ENCODE measurements around the gene PLK5. TPM values are rescaled to one million over a fixed set of nuclear protein-coding genes. Genes with fewer than 3 reads are reported as not detected.

PLK5 gene
- polyA plus RNA-seq, 1 of the 3 experiments (the other 2 are of a cell fraction) = not detected

GRCh38 chr19:1482361-1483130, 41.3 kb upstream of the PLK5 start:
- H3K27me3 ChIP-seq (ENCODE audit: insufficient read depth) = no peaks in the 10 kb centered on the region
- no peak overlapping the region for H2AFZ ChIP-seq (ENCODE audit: low read depth)
- H3K4me1 ChIP-seq (ENCODE audit: control insufficient read depth in 1 of 2, insufficient read depth in 2 of 2, low read depth in 1 of 2, low read length in 1 of 2) = peaks cover 0 to 3% of the 10 kb centered on the region in 2 experiments; a peak in 1 of 4 replicates
- no peaks in the 10 kb centered on the region for H4K20me1 ChIP-seq (ENCODE audit: insufficient read depth)
- ChIA-PET POLR2A (no interaction called here), CTCF (no interaction called here)
- DNase-seq = peak; percentile 51
- H3K79me2 ChIP-seq (ENCODE audit: insufficient read depth) = peaks cover 15% of the 10 kb centered on the region
- no peak overlapping the region for H3K9ac ChIP-seq
- no peaks in the 10 kb centered on the region for H3K9me2 ChIP-seq
- peaks cover 0 to under 1% of the 10 kb centered on the region in 2 experiments for H3K36me3 ChIP-seq (replicated peaks in 1 of 2; ENCODE audit: control insufficient read depth in 1 of 2, insufficient read depth in 2 of 2, low read length in 1 of 2)
- no peak overlapping the region for H3K4me2 ChIP-seq
- H3K4me3 ChIP-seq (ENCODE audit: low read depth in 2 of 2, low read length in 1 of 2) = no peak overlapping the region
- no peaks in the 10 kb centered on the region for H3K9me3 ChIP-seq
- H3F3A ChIP-seq (replicated peaks; ENCODE audit: insufficient read depth) = peaks cover 4% of the 10 kb centered on the region
- 91% methylated on average over 15 of the region's 37 CpGs for WGBS (ENCODE audit: low lambda C conversion rate)
- TF ChIP-seq PBX3 (IDR thresholded peaks at IDR 0.05) = no peak
- TF ChIP-seq FOXJ3 (CRISPR knock-in tag; IDR thresholded peaks at IDR 0.05) = no peak
- no peak for TF ChIP-seq JUND (IDR thresholded peaks at IDR 0.05)
- no peak for TF ChIP-seq YY1 (IDR thresholded peaks at IDR 0.05; ENCODE audit: low read depth)
- no peak for TF ChIP-seq USF2 (IDR thresholded peaks at IDR 0.05; ENCODE audit: borderline replicate concordance, low read depth, low read length)
- no peak overlapping the region for H3K27ac ChIP-seq (ENCODE audit: low read depth in 2 of 2, low read length in 1 of 2)

- 96% methylated on average over 34 of the region's 77 CpGs for WGBS (ENCODE audit: low lambda C conversion rate)
Observed at GRCh38 chr19:1483131-1483978, 40.5 kb upstream of the PLK5 start.

More at GRCh38 chr19:1483131-1483978, 40.5 kb upstream of the PLK5 start:
- DNase-seq = peak; percentile 37
- Histone ChIP-seq H3K79me2 (ENCODE audit: insufficient read depth) (peaks cover 7% of the 10 kb centered on the region), H3K27me3 (ENCODE audit: insufficient read depth) (no peaks in the 10 kb centered on the region), H3K4me3 (ENCODE audit: low read depth in 2 of 2, low read length in 1 of 2) (no peak overlapping the region), H3K4me1 (ENCODE audit: control insufficient read depth in 1 of 2, insufficient read depth in 2 of 2, low read depth in 1 of 2, low read length in 1 of 2) (no peaks in the 10 kb centered on the region), H3K9me2 (no peaks in the 10 kb centered on the region), H3F3A (replicated peaks; ENCODE audit: insufficient read depth) (peaks cover 4% of the 10 kb centered on the region), H4K20me1 (ENCODE audit: insufficient read depth) (no peaks in the 10 kb centered on the region), H3K36me3 (replicated peaks in 1 of 2; ENCODE audit: control insufficient read depth in 1 of 2, insufficient read depth in 2 of 2, low read length in 1 of 2) (no peaks in the 10 kb centered on the region), H2AFZ (ENCODE audit: low read depth) (no peak overlapping the region), H3K27ac (ENCODE audit: low read depth in 2 of 2, low read length in 1 of 2) (no peak overlapping the region), H3K9me3 (no peaks in the 10 kb centered on the region), H3K9ac (no peak overlapping the region), H3K4me2 (no peak overlapping the region)
- POLR2A ChIA-PET = no interaction called here
- TF ChIP-seq CHD2 (IDR thresholded peaks at IDR 0.05; ENCODE audit: low read length, partially characterized antibody) (no peak), MAX (IDR thresholded peaks at IDR 0.05; ENCODE audit: low read depth) (no peak), REST (IDR thresholded peaks at IDR 0.05; ENCODE audit: low read depth, low read length) (no peak), NFIC (IDR thresholded peaks at IDR 0.05; ENCODE audit: borderline replicate concordance) (no peak), NRF1 (IDR thresholded peaks at IDR 0.05; ENCODE audit: low read depth, low read length) (no peak), EZH2phosphoT487 (IDR thresholded peaks at IDR 0.05; ENCODE audit: borderline replicate concordance, low read depth) (no peak), YY1 (IDR thresholded peaks at IDR 0.05; ENCODE audit: low read depth) (no peak), MXI1 (IDR thresholded peaks at IDR 0.05; ENCODE audit: low read depth, low read length) (no peak), FOSL2 (IDR thresholded peaks at IDR 0.05; ENCODE audit: borderline replicate concordance, low read depth) (no peak)
- CTCF ChIA-PET = no interaction called here

Data from SK-N-SH (cell line).